Fibroblast of lung (primary cell): ENCODE results near the gene HAUS6. TPM values are rescaled to one million over a fixed set of nuclear protein-coding genes. Genes with fewer than 3 reads are reported as not detected.

ENCODE experiments used
- DNase-seq, 2 donors: peaks; one replicate each; pipeline versions ENCODE4 v3.0.0 to v3.0.0-alpha.2; 2010; ENCODE audit warnings: low read depth in 2 of 2
- H2AFZ ChIP-seq: 2 replicates; pipeline ENCODE4 v1.5.1; 2012; ENCODE audit warnings: low read length, control low read depth, inconsistent platforms
- H3K27ac ChIP-seq: 2 replicates; pipeline ENCODE4 v1.5.1; 2011; ENCODE audit warnings: low read length, control low read depth; ENCODE audit not compliant: insufficient read depth
- H3K27me3 ChIP-seq: 2 replicates; pipeline ENCODE4 v1.5.1; 2011; ENCODE audit warnings: mild to moderate bottlenecking, low read length; ENCODE audit not compliant: control insufficient read depth, insufficient read depth
- H3K36me3 ChIP-seq: 2 replicates; pipeline ENCODE4 v1.5.1; 2011; ENCODE audit warnings: low read length; ENCODE audit not compliant: control insufficient read depth, insufficient read depth
- H3K4me1 ChIP-seq: 2 replicates; pipeline ENCODE4 v1.5.1; 2011; ENCODE audit warnings: low read length; ENCODE audit not compliant: control insufficient read depth, insufficient read depth; ENCODE audit errors: extremely low read depth
- H3K4me2 ChIP-seq: 2 replicates; pipeline ENCODE4 v1.5.1; 2011; ENCODE audit warnings: low read length, control low read depth; ENCODE audit not compliant: insufficient read depth; ENCODE audit errors: extremely low read depth
- H3K4me3 ChIP-seq, 4 experiments: fragments of 200-600 bp in 1 of 4; sonication (generic) in 1 of 4; replicated peaks in 1 of 4; 2 replicates each; pipeline ENCODE4 v1.5.1; 2011 to 2016; ENCODE audit warnings: low read length in 4 of 4, low read depth in 3 of 4, mild to moderate bottlenecking in 3 of 4, control low read depth in 2 of 4, inconsistent platforms in 1 of 4, mixed read lengths in 1 of 4; ENCODE audit not compliant: insufficient read depth in 1 of 4; ENCODE audit errors: control extremely low read depth in 1 of 4
- H3K79me2 ChIP-seq: 2 replicates; pipeline ENCODE4 v1.5.1; 2012; ENCODE audit warnings: mild to moderate bottlenecking, low read length, inconsistent platforms; ENCODE audit not compliant: control insufficient read depth, insufficient read depth
- H3K9ac ChIP-seq: 2 replicates; pipeline ENCODE4 v1.5.1; 2011; ENCODE audit warnings: mild to moderate bottlenecking, low read length, control low read depth; ENCODE audit not compliant: insufficient read depth
- H3K9me3 ChIP-seq: 2 replicates; pipeline ENCODE4 v1.5.1; 2012; ENCODE audit warnings: low read depth, low read length; ENCODE audit not compliant: control insufficient read depth, insufficient read depth
- H4K20me1 ChIP-seq: 2 replicates; pipeline ENCODE4 v1.5.1; 2011; ENCODE audit warnings: low read length; ENCODE audit not compliant: control insufficient read depth, insufficient read depth; ENCODE audit errors: extremely low read depth
- EZH2 ChIP-seq: IDR thresholded peaks from 2 replicates; pipeline ENCODE4 v1.5.1; 2012; ENCODE audit warnings: low read length, control low read depth, mild to moderate bottlenecking; ENCODE audit errors: missing control alignments
- polyA plus RNA-seq, 2 donors: library from polyadenylated mRNA; depleted of rRNA in 1 of 2; stranded (reverse) in 1 of 2; unstranded in 1 of 2; fragments of >200 nt; gene quantifications; 2 replicates each; pipeline ENCODE4 v1.2.1, GENCODE V29; 2011 to 2012; ENCODE audit warnings: missing spikeins in 1 of 2
- total RNA-seq: library from RNA; depleted of rRNA; stranded (reverse); fragments of >200 nt; gene quantifications from 2 replicates; pipeline ENCODE4 v1.2.1, GENCODE V29; 2014
- TF ChIP-seq, protein P1 (sequence below), 2 donors: IDR thresholded peaks in 1 of 2; conservative IDR thresholded peaks in 1 of 2; 1 replicate in 1 of 2; 2 replicates in 1 of 2; pipeline ENCODE4 v1.5.1; 2011 to 2012; ENCODE audit warnings: low read length in 2 of 2, control low read depth in 1 of 2, inconsistent platforms in 1 of 2, low read depth in 1 of 2, mild to moderate bottlenecking in 1 of 2

The HAUS6 gene
- total and polyA plus RNA-seq, 2 donors (not counting 1 experiment from before 2014, with no cell fraction given): 9.6 to 15.4 TPM

DNA sequence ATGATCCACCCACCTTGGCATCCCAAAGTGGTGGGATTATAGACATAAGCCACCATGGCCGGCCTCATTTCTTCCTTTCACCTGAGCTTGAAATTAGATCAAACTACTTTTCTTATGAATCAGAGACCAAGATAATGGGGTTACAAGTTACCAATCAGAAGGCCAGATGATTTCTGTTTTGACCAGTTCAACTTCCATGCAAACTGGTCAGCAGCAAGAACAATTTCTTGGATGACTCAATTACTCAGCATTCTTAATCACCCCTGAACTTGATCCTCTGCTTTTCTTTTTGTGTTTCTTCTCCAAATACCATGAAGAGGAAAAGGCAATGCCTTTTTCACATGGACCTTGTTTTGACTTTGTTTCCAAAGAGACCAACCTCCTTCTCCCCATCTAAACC, 34.6 kb upstream of the HAUS6 start:
- H3K4me1 ChIP-seq: peaks cover 2% of the 10 kb centered on the region
- peak overlapping the region; percentile 24 for H3K27ac ChIP-seq
- H3K4me2 ChIP-seq: peak overlapping the region; percentile 41
- TF ChIP-seq, protein P1, sequence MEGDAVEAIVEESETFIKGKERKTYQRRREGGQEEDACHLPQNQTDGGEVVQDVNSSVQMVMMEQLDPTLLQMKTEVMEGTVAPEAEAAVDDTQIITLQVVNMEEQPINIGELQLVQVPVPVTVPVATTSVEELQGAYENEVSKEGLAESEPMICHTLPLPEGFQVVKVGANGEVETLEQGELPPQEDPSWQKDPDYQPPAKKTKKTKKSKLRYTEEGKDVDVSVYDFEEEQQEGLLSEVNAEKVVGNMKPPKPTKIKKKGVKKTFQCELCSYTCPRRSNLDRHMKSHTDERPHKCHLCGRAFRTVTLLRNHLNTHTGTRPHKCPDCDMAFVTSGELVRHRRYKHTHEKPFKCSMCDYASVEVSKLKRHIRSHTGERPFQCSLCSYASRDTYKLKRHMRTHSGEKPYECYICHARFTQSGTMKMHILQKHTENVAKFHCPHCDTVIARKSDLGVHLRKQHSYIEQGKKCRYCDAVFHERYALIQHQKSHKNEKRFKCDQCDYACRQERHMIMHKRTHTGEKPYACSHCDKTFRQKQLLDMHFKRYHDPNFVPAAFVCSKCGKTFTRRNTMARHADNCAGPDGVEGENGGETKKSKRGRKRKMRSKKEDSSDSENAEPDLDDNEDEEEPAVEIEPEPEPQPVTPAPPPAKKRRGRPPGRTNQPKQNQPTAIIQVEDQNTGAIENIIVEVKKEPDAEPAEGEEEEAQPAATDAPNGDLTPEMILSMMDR (conservative IDR thresholded peaks at IDR 0.05 in 1 of 2, IDR thresholded peaks at IDR 0.05 in 1 of 2; ENCODE audit: low read depth in 1 of 2, low read length in 2 of 2): no peak
- no peak for TF ChIP-seq EZH2
- no peaks in the 10 kb centered on the region for H4K20me1 ChIP-seq
- H3K9ac ChIP-seq: no peak overlapping the region
- no peak overlapping the region for H3K4me3 ChIP-seq
- H3K27me3 ChIP-seq: no peaks in the 10 kb centered on the region
- H2AFZ ChIP-seq: peak overlapping the region; percentile 43
- no peaks in the 10 kb centered on the region for H3K79me2 ChIP-seq
- no peaks in the 10 kb centered on the region for H3K9me3 ChIP-seq
- DNase-seq: peak; percentile 59 to 72
- no peaks in the 10 kb centered on the region for H3K36me3 ChIP-seq

DNA sequence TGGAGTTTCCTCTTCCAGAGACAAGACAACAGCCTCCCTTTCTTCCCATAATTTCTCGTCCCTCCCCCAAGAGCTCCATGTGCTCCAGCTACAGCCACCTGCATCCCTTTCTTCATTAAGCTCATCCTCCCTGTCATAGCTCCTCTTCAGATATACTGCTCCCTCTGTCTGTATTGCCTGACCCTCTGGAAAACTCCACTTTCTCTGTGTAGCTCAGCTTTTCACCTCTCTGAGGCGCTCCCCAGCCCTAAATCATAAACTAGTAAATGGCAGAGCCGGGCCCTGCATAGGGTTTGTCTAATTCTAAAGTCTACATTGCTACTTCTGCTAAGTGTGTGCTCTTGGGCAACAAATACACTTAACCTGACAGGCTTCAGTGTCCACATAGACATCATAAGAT, 33.4 kb upstream of the HAUS6 start:
- Histone ChIP-seq H3K9ac (no peak overlapping the region), H3K9me3 (no peaks in the 10 kb centered on the region), H3K27ac (no peak overlapping the region), H2AFZ (no peak overlapping the region), H3K4me3 (no peak overlapping the region), H3K4me2 (no peak overlapping the region), H3K27me3 (no peaks in the 10 kb centered on the region), H3K79me2 (no peaks in the 10 kb centered on the region), H4K20me1 (no peaks in the 10 kb centered on the region), H3K4me1 (peaks cover 2% of the 10 kb centered on the region), H3K36me3 (no peaks in the 10 kb centered on the region)
- DNase-seq: no peak
- TF ChIP-seq EZH2: no peak
- TF ChIP-seq, protein P1 (conservative IDR thresholded peaks at IDR 0.05 in 1 of 2, IDR thresholded peaks at IDR 0.05 in 1 of 2; ENCODE audit: low read depth in 1 of 2, low read length in 2 of 2): no peak

DNA sequence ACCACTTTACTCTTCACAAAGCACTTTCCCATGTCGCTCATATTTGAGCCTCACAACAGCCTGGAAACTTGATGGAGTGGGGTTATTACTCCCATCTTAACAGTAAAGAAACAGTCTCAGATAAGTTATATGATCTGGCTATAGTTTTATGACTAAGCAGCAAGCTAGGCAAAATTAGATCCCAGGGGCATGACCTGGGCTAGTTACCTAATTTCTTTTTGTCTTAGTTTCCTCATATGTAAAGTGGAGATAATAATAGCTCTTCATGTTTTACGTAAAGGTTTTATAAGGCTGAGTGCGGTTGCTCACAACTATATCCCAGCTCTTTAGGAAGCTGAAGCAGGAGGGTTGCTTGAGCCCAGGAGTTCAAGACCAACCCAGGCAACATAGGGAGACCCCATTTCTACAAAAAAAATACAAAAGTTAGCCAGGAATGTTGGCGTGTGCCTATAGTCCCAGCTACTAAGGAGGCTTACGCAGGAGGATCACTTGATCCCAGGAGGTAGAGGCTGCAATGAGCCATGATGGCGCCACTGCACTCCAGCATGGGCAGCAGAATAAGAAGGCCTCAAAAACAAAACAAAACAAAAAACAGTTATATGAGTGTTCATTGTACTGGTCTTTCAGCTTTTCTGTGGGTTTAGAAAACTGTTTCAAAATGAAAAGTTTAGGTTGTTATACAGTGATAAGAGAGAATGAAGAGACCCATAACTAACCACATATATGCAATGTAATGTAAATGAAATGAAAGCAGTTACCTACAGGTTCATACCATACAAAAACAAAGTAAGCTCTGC, 31.0 kb upstream of the HAUS6 start:
- no peak overlapping the region for H3K27ac ChIP-seq

More for the DNA sequence above, 31.0 kb upstream of the HAUS6 start:
- TF ChIP-seq, protein P1 (conservative IDR thresholded peaks at IDR 0.05 in 1 of 2, IDR thresholded peaks at IDR 0.05 in 1 of 2; ENCODE audit: low read depth in 1 of 2, low read length in 2 of 2): no peak
- TF ChIP-seq EZH2: no peak
- Histone ChIP-seq H3K4me1 (peaks cover 2% of the 10 kb centered on the region), H3K4me3 (no peak overlapping the region), H3K4me2 (no peak overlapping the region), H2AFZ (no peak overlapping the region), H3K9ac (no peak overlapping the region), H4K20me1 (no peaks in the 10 kb centered on the region), H3K27me3 (no peaks in the 10 kb centered on the region), H3K79me2 (no peaks in the 10 kb centered on the region), H3K9me3 (no peaks in the 10 kb centered on the region), H3K36me3 (no peaks in the 10 kb centered on the region)
- DNase-seq: no peak
